GM12875 (cell line): ENCODE results near the gene AKAP13.

Source experiments
- H3K4me3 ChIP-seq: one replicate; pipeline ENCODE4 v1.5.1; 2011; ENCODE audit warnings: low read depth, low read length, control low read depth
- TF ChIP-seq, protein P1 (sequence below): IDR thresholded peaks from 2 replicates; pipeline ENCODE4 v1.5.1; 2011; ENCODE audit warnings: low read depth, mild to moderate bottlenecking, control low read depth, inconsistent platforms, low read length, moderate library complexity, borderline replicate concordance; ENCODE audit not compliant: insufficient read depth

Gene AKAP13

DNA sequence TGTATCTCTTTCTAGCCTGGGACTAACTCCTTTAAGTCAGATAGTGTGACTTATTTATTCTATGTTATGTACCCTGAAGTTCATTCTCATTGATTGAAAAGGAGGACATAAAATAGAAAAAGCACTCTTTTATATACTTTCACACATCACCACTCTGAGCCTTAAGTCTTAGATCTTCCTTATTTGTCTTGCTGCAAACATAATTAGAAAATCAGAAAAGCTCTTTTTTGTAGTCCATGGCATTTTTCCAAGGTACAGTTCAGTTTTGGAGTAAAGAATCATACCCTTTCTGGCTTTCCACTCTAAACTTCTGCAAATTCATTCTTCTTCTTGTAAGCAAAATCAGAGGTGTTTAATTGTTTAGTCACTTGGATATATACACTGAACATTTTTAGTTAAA is 75.5 kb downstream of the AKAP13 start:
- no peak overlapping the region for H3K4me3 ChIP-seq
- TF ChIP-seq, protein P1, sequence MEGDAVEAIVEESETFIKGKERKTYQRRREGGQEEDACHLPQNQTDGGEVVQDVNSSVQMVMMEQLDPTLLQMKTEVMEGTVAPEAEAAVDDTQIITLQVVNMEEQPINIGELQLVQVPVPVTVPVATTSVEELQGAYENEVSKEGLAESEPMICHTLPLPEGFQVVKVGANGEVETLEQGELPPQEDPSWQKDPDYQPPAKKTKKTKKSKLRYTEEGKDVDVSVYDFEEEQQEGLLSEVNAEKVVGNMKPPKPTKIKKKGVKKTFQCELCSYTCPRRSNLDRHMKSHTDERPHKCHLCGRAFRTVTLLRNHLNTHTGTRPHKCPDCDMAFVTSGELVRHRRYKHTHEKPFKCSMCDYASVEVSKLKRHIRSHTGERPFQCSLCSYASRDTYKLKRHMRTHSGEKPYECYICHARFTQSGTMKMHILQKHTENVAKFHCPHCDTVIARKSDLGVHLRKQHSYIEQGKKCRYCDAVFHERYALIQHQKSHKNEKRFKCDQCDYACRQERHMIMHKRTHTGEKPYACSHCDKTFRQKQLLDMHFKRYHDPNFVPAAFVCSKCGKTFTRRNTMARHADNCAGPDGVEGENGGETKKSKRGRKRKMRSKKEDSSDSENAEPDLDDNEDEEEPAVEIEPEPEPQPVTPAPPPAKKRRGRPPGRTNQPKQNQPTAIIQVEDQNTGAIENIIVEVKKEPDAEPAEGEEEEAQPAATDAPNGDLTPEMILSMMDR, result no peak

DNA sequence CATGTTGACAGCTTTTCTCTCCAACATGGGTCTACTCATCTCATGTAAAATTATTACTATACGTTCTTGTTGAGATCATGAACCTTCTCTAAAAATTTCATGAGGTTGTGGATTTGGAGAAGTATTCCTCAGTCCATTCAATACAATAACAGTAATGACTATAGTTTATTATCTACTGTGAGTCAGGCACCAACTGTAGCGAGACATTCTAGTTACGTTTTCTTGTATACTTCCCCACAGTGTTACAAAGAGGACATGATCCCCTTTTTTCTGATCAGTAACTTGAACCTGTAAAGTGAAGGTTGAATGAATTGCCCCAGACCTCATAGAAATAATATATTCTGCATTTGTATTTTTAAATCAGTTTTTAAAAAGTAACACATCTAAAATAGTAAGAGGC is 76.4 kb downstream of the AKAP13 start:
- TF ChIP-seq, protein P1, result no peak
- no peak overlapping the region for H3K4me3 ChIP-seq

DNA sequence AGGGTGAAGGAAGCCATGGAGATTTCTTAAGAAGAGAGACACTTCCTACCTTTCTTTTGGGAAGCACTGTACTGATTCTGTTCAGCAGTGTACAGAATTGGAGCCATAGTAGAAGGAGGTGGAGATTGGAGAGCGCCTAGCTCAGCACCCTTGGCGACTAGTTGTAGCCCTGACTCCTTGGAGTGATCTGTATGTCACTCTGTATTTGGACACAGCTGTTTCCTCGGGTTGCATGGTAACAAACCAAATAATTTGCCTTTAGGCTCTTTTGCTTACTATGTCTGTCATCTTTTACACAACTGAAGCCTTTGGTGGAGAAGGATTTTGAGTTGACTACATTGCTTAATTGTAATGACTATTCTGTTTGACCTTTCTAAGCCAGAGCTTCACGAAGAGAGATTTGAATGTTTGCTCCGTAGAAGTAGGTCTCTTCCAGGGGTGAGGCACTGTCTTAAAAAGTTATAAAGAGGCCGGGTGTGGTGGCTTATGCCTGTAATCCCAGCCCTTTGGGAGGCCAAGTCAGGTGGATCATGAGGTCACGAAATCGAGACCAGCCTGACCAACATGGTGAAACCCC is 77.1 kb downstream of the AKAP13 start:
- TF ChIP-seq, protein P1, result no peak
- H3K4me3 ChIP-seq, result no peak overlapping the region

DNA sequence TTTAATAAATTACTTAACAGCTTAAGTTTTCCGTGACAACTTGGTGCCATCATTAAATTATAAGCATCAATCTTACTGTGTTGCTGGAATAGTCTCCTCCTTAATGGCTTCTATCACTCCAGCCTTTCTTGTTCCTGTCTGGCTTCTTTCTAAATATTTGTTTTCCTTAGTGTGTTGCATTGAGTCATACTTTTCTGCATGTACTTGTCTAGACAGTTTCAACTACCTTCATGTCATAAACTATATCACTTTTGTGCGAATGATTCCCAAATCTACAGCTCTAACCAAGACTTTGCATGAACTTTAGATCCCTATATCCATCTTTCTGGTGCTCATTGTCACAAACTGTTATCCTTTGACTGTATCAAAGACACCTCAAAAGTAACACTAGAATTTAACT is 78.4 kb downstream of the AKAP13 start:
- TF ChIP-seq, protein P1, result no peak
- no peak overlapping the region for H3K4me3 ChIP-seq

DNA sequence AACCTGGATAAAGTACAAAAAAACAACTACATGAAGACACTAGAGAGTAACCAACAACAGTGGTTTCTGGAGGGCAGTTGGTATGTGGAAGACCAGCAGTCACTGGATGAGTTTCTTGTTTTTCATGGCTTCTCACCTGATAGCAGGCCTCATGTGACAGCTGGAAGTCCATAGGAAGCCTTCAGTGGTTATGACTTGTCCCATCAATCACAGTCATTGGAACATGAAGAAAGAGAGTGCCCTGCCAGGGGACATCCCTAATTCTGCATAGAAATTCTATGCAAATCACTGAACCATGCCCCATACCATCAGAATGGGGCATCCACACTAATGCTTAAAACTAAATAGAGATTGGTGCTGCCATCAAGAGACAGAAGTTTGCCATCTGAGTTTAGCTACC is 81.6 kb downstream of the AKAP13 start:
- H3K4me3 ChIP-seq, result no peak overlapping the region

DNA sequence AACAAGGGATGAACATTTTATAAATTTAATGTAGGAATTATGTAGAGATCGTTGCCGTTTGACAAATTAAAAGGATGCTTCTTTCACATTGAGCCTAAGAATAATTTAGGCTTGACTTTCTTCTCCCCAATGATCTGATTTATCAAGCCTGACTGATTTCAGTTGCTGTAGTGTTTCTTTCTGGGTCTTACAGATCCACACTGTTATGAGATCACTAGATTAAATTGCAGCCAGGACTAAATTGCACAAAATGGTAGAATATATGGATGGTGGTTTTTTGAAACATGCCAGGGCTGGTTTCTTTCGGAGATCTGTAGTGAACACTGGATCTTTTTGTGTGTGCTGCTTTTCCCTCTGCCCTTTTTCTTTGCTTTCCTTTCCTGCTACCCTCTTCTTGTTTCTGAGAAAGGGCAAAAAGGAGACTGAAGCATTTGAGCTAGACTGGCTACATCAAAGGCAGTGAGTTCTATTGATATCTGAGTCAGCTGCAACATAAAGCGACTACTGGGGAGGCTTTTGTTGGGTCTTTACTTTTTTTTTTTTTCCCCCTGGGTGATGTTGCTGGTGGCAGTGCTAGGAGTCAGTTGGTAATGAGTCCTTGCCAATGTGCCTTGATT is 83.0 kb downstream of the AKAP13 start:
- TF ChIP-seq, protein P1, result no peak
- no peak overlapping the region for H3K4me3 ChIP-seq

More for the DNA sequence above, 81.6 kb downstream of the AKAP13 start:
- TF ChIP-seq, protein P1, result no peak

DNA sequence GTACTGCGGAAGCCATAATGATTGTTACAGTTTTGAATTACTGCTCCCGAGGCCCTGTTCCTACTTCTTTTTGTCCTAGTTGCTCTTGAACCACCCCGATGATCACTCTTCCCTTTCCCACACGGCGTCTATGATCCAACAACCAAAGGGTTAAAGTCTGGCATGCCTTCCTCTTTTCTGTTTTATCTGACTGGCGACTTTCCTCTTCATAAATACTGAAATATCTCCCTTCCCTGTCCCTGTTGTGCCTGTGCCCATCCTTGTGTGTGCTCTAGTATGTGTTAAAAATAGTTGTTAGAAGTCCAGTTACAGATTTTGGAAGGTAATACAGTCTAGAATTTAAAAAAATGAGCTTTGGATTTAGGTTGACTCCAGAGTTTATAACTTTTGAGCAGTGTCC is 83.6 kb downstream of the AKAP13 start:
- TF ChIP-seq, protein P1, result no peak
- no peak overlapping the region for H3K4me3 ChIP-seq
